HepG2 (cell line): Measurements from ENCODE around the gene HEXIM1. TPM values are rescaled to one million over a fixed set of nuclear protein-coding genes. Genes with fewer than 3 reads are reported as not detected.

ENCODE experiments used
- DNMT3B ChIP-seq: conservative IDR thresholded peaks from 2 replicates; pipeline ENCODE4 v1.6.1; 2016; ENCODE audit warnings: missing biosample characterization, control low read depth
- GLI4 ChIP-seq: sonication (generic); formaldehyde crosslinking; IDR thresholded peaks from 2 replicates; pipeline ENCODE4 v1.5.1; 2020; ENCODE audit warnings: missing genetic modification reagents, mild to moderate bottlenecking, moderate library complexity, borderline replicate concordance
- HNRNPH1 ChIP-seq: fragments of 200-400 bp; formaldehyde crosslinking; optimal IDR thresholded peaks from 2 replicates; pipeline ENCODE3; 2017; ENCODE audit warnings: mild to moderate bottlenecking, low read depth, low read length
- KAT8 ChIP-seq: IDR thresholded peaks from 2 replicates; pipeline ENCODE4 v1.6.1; 2016; ENCODE audit warnings: missing genetic modification reagents, missing compliant biosample characterization
- MBNL3 ChIP-seq: fragments of 250-450 bp; sonication (Bioruptor Pico); conservative IDR thresholded peaks from 2 replicates; pipeline ENCODE4 v1.8.0; 2022; ENCODE audit warnings: mild to moderate bottlenecking, inconsistent platforms
- RFX5 ChIP-seq: IDR thresholded peaks from 2 replicates; pipeline ENCODE4 v1.6.1; 2011; ENCODE audit warnings: low read depth, low read length, improper control_type of control experiment
- SMARCE1 ChIP-seq: fragments of 450-650 bp; IDR thresholded peaks from 2 replicates; pipeline ENCODE4 v1.6.1; 2017; ENCODE audit warnings: borderline replicate concordance
- YY1 ChIP-seq: IDR thresholded peaks from 2 replicates; pipeline ENCODE4 v1.6.1; 2011; ENCODE audit warnings: low read length, low read depth, moderate library complexity, mild to moderate bottlenecking; ENCODE audit not compliant: insufficient read depth, insufficient replicate concordance
- ZNF234 ChIP-seq: sonication (generic); formaldehyde crosslinking; conservative IDR thresholded peaks from 2 replicates; pipeline ENCODE4 v1.5.1; 2020; ENCODE audit warnings: mild to moderate bottlenecking, missing genetic modification reagents
- ZNF337 ChIP-seq: sonication (generic); formaldehyde crosslinking; IDR thresholded peaks from 2 replicates; pipeline ENCODE4 v1.5.1; 2020; ENCODE audit warnings: missing genetic modification reagents, low read depth, mild to moderate bottlenecking, borderline replicate concordance
- ZNF367 ChIP-seq: sonication (generic); formaldehyde crosslinking; IDR thresholded peaks from 2 replicates; pipeline ENCODE4 v1.4.0; 2020; ENCODE audit warnings: missing genetic modification reagents, borderline replicate concordance
- ZNF616 ChIP-seq: sonication (generic); formaldehyde crosslinking; IDR thresholded peaks from 2 replicates; pipeline ENCODE4 v1.5.0; 2020; ENCODE audit warnings: low read depth, mild to moderate bottlenecking, missing genetic modification reagents
- polyA plus RNA-seq, 8 experiments: library from polyadenylated mRNA; depleted of rRNA in 3 of 8; stranded (reverse) in 7 of 8; unstranded in 1 of 8; fragments of >200 nt; fragmentation: Illumina TruSeq in 4 of 8; extraction: Trizol in 4 of 8; gene quantifications; 2 replicates each; pipeline versions ENCODE4 v1.2.1 to v1.2.3, GENCODE V29; 2011 to 2016; ENCODE audit warnings: low read depth in 4 of 8, missing spikeins in 1 of 8, mixed read lengths in 1 of 8; ENCODE audit not compliant: insufficient read depth in 1 of 8
- total RNA-seq, 5 experiments: library from RNA; depleted of rRNA; stranded (reverse); fragments of >200 nt; fragmentation: Illumina TruSeq; extraction: Trizol; gene quantifications; 2 replicates each; pipeline ENCODE4 v1.2.3, GENCODE V29; 2016; ENCODE audit warnings: low read depth in 1 of 5
- TF ChIP-seq, protein P1 (sequence below): IDR thresholded peaks from 2 replicates; pipeline ENCODE4 v1.6.1; 2016; ENCODE audit warnings: missing genetic modification reagents, missing compliant biosample characterization
- TF ChIP-seq, protein P2 (sequence below): sonication (generic); formaldehyde crosslinking; IDR thresholded peaks from 2 replicates; pipeline ENCODE4 v1.4.0; 2020; ENCODE audit warnings: mild to moderate bottlenecking, missing genetic modification reagents, borderline replicate concordance
- TF ChIP-seq, protein P3 (sequence below): sonication (generic); formaldehyde crosslinking; IDR thresholded peaks from 2 replicates; pipeline ENCODE4 v1.8.0; 2022; ENCODE audit warnings: mild to moderate bottlenecking, missing genetic modification reagents, borderline replicate concordance
- TF ChIP-seq, protein P4 (sequence below): sonication (generic); formaldehyde crosslinking; IDR thresholded peaks from 2 replicates; pipeline ENCODE4 v1.9.0; 2021; ENCODE audit warnings: mild to moderate bottlenecking, missing genetic modification reagents
- TF ChIP-seq, protein P5 (sequence below): sonication (generic); formaldehyde crosslinking; IDR thresholded peaks from 2 replicates; pipeline ENCODE4 v1.8.0; 2022; ENCODE audit warnings: missing genetic modification reagents, mild to moderate bottlenecking, borderline replicate concordance
- TF ChIP-seq, protein P6 (sequence below): sonication (generic); formaldehyde crosslinking; IDR thresholded peaks from 2 replicates; pipeline ENCODE4 v1.8.0; 2022; ENCODE audit warnings: mild to moderate bottlenecking, missing genetic modification reagents, moderate library complexity

HEXIM1 gene
- total and polyA plus RNA-seq, 2 of the 13 experiments (the other 11 are each of a cell fraction or from before 2014, with no cell fraction given) = 10.5 to 16.6 TPM

DNA sequence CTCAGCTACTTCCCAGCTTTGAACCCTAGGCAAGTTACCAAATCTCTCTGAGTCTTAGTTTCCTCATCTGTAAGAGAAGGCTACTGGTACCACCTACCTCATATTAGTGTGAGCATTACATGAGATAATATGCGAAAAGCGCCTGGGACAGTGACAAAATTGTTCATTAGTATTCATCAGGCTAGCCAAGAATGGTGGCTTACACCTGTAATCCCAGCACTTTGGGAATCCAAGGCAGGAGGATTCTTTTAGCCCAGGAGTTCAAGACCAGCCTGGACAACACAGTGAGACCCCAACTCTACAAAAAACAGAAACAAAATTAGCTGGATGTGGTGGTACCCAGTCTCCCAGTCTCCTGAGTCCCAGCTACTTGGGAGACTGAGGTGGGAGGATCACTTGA is 19.3 kb upstream of the HEXIM1 start (continued):
- TF ChIP-seq ZNF234 (no peak), ZNF616 (CRISPR knock-in tag) (0 out of 2 replicates have a peak, but pooled peaks have one; percentile 34), KAT8 (CRISPR knock-in tag) (no peak), GLI4 (no peak), MBNL3 (CRISPR knock-in tag) (no peak), ZNF367 (no peak), RFX5 (no peak), HNRNPH1 (no peak), SMARCE1 (no peak), ZNF337 (CRISPR knock-in tag) (no peak), YY1 (no peak), DNMT3B (CRISPR knock-in tag) (no peak)
- TF ChIP-seq, protein P1, sequence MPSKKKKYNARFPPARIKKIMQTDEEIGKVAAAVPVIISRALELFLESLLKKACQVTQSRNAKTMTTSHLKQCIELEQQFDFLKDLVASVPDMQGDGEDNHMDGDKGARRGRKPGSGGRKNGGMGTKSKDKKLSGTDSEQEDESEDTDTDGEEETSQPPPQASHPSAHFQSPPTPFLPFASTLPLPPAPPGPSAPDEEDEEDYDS = no peak
- TF ChIP-seq, protein P2, sequence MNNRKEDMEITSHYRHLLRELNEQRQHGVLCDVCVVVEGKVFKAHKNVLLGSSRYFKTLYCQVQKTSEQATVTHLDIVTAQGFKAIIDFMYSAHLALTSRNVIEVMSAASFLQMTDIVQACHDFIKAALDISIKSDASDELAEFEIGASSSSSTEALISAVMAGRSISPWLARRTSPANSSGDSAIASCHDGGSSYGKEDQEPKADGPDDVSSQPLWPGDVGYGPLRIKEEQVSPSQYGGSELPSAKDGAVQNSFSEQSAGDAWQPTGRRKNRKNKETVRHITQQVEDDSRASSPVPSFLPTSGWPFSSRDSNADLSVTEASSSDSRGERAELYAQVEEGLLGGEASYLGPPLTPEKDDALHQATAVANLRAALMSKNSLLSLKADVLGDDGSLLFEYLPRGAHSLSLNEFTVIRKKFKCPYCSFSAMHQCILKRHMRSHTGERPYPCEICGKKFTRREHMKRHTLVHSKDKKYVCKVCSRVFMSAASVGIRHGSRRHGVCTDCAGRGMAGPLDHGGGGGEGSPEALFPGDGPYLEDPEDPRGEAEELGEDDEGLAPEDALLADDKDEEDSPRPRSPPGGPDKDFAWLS (CRISPR knock-in tag) = no peak
- TF ChIP-seq, protein P3, sequence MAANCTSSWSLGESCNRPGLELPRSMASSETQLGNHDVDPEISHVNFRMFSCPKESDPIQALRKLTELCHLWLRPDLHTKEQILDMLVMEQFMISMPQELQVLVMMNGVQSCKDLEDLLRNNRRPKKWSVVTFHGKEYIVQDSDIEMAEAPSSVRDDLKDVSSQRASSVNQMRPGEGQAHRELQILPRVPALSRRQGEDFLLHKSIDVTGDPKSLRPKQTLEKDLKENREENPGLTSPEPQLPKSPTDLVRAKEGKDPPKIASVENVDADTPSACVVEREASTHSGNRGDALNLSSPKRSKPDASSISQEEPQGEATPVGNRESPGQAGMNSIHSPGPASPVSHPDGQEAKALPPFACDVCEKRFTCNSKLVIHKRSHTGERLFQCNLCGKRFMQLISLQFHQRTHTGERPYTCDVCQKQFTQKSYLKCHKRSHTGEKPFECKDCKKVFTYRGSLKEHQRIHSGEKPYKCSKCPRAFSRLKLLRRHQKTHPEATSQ (CRISPR knock-in tag) = no peak
- TF ChIP-seq, protein P4, sequence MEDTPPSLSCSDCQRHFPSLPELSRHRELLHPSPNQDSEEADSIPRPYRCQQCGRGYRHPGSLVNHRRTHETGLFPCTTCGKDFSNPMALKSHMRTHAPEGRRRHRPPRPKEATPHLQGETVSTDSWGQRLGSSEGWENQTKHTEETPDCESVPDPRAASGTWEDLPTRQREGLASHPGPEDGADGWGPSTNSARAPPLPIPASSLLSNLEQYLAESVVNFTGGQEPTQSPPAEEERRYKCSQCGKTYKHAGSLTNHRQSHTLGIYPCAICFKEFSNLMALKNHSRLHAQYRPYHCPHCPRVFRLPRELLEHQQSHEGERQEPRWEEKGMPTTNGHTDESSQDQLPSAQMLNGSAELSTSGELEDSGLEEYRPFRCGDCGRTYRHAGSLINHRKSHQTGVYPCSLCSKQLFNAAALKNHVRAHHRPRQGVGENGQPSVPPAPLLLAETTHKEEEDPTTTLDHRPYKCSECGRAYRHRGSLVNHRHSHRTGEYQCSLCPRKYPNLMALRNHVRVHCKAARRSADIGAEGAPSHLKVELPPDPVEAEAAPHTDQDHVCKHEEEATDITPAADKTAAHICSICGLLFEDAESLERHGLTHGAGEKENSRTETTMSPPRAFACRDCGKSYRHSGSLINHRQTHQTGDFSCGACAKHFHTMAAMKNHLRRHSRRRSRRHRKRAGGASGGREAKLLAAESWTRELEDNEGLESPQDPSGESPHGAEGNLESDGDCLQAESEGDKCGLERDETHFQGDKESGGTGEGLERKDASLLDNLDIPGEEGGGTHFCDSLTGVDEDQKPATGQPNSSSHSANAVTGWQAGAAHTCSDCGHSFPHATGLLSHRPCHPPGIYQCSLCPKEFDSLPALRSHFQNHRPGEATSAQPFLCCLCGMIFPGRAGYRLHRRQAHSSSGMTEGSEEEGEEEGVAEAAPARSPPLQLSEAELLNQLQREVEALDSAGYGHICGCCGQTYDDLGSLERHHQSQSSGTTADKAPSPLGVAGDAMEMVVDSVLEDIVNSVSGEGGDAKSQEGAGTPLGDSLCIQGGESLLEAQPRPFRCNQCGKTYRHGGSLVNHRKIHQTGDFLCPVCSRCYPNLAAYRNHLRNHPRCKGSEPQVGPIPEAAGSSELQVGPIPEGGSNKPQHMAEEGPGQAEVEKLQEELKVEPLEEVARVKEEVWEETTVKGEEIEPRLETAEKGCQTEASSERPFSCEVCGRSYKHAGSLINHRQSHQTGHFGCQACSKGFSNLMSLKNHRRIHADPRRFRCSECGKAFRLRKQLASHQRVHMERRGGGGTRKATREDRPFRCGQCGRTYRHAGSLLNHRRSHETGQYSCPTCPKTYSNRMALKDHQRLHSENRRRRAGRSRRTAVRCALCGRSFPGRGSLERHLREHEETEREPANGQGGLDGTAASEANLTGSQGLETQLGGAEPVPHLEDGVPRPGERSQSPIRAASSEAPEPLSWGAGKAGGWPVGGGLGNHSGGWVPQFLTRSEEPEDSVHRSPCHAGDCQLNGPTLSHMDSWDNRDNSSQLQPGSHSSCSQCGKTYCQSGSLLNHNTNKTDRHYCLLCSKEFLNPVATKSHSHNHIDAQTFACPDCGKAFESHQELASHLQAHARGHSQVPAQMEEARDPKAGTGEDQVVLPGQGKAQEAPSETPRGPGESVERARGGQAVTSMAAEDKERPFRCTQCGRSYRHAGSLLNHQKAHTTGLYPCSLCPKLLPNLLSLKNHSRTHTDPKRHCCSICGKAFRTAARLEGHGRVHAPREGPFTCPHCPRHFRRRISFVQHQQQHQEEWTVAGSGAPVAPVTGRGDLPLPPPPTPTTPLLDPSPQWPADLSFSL (CRISPR knock-in tag) = no peak
- TF ChIP-seq, protein P5, sequence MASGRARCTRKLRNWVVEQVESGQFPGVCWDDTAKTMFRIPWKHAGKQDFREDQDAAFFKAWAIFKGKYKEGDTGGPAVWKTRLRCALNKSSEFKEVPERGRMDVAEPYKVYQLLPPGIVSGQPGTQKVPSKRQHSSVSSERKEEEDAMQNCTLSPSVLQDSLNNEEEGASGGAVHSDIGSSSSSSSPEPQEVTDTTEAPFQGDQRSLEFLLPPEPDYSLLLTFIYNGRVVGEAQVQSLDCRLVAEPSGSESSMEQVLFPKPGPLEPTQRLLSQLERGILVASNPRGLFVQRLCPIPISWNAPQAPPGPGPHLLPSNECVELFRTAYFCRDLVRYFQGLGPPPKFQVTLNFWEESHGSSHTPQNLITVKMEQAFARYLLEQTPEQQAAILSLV (CRISPR knock-in tag) = no peak
- TF ChIP-seq, protein P6, sequence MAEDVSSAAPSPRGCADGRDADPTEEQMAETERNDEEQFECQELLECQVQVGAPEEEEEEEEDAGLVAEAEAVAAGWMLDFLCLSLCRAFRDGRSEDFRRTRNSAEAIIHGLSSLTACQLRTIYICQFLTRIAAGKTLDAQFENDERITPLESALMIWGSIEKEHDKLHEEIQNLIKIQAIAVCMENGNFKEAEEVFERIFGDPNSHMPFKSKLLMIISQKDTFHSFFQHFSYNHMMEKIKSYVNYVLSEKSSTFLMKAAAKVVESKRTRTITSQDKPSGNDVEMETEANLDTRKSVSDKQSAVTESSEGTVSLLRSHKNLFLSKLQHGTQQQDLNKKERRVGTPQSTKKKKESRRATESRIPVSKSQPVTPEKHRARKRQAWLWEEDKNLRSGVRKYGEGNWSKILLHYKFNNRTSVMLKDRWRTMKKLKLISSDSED (CRISPR knock-in tag) = no peak
